Stimulated activated CD4-positive, alpha-beta T cell treated with anti-CD3 and anti-CD28 coated beads, TNF-alpha, amount 100 ng/mL, for 24 hours (primary cell): Measurements from ENCODE around the gene PAPPA.

Experiments used
- DNase-seq, 3 experiments: peaks; one replicate each; pipeline ENCODE4 v3.0.0-alpha.2; 2020; ENCODE audit warnings: low read depth in 3 of 3

Gene PAPPA

DNA sequence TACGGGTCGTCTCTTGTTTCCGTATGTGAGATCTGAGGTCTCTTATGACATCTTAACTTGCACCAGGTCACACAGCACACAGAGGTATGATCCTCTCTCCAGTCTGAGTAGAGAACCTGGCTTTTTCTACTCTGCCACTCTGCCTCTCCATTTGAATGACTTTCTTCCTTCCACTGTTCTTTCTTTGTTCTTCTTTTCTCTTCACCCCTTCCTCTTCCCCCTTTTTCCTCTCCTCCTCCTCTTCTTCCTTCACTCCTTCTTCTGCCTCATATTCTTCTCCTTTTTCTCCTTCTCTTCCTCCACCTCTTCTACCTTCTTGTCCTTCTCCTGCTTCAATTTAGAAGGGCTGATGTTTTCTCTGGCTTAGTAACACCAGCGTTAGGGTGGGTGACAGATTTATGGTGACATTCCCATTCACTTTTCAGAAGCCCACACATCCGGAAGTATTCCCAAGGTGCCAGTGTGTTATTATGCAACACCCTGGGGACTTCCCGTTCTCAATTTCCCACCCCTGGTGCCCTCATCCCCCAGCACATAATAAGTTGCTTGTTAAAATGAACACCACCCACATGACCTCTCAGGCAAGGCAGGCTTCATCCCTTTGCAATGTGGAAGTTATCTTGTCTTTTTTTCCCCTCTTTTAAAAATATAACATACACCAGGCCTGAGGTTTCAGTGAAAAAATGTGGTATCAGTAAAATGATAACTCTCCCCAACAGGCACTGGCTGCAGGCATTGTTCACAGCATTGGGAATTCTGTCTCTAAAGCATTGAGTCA lies 122.0 kb downstream of the PAPPA start:
- no peak for DNase-seq

DNA sequence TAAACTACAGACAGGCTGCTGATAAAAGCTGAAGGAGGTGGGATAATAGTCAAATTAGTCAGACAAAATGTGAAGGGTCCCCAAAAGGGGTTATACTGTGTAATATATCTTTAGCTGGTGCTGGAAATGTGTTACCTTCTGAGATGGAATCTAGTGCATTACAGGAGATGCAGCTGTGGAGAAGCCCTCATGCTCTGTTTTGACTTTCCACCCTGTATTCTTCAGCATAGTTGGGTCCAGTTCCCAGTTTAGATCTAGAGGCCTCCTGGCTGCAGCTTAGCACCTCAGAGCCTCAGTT lies 122.6 kb downstream of the PAPPA start:
- no peak for DNase-seq

DNA sequence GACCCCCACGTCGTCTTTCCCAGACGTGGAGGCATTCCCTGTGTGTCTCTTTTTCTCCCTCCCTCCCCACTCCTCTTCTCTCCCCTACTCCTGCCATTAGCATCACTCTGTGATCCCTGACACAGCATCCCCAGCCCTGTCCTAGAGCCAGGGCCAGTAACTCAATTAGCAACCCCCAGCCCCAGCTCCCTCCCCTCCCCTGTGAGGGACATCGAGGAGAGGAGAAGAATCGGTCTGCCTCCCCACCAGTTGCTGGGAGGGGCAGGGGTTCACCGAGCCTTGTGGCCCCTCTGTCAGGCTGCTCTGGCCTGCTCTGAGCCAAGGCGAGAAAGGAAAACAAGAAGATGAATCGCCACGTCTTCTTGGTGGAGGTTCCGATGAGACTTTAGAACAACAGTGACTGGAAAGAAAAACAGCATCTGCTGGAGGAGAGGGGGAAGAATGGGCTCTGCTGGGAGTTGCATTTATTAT lies 123.1 kb downstream of the PAPPA start:
- no peak for DNase-seq

DNA sequence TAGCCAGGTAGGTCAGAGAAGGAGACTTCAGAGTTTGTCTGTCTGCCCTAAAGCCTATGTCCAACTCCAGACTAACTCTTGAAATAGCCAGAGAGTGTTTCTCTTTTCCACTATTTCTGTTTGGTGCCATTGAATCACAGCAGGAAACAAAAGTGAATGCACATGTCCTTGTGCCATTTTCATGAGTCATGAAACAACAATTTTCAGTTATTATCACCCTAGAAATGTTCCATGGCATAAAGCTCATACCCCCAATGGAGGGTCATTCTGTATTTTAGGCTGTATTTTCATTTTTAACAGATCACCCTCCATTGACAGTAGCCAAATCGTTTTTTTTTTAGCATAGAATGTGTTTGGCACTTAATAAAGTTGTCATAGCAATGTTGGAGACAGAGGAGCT lies 124.7 kb downstream of the PAPPA start:
- DNase-seq, result no peak

DNA sequence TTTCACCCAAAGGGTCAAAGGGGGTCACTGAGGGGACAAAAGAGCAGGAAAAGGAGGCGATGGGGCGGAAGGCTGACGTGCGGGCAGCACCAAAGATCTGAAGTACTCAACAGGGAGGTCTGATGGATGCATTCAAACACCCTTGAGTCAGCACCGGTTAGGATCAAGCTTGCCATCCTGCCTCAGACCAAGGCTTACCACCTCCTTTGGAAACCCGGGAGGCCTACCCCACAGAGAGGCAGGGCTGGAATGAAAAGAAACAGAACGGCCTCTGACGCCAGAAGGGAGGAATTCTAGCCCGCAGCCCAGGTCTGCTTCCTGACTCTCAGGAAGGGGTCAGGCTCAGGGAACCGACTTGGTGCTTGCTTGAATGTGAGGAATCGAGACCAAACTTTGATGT lies 125.6 kb downstream of the PAPPA start:
- DNase-seq, result no peak

- no peak for DNase-seq
Observed at GRCh38 chr9:116280529-116280928, 126.9 kb downstream of the PAPPA start.

DNA sequence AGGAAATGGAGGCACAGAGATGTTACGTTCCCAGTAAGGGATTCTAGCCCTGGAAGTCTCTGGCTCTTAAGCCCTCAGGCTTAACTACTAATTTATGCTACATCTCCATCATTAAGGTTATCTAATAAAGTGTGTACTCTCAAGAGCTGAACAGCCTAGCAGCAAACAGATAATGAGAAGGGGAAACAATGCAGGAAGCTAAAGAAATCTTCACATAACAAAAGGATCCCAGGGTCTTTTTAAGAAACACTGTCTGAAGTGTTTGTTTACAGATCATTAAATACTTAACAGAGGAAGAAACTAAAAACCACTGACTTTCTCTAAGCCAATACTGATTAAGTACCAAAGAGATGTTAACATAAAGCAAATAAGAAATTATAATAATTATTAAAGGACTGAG lies 129.0 kb downstream of the PAPPA start:
- DNase-seq, result no peak

DNA sequence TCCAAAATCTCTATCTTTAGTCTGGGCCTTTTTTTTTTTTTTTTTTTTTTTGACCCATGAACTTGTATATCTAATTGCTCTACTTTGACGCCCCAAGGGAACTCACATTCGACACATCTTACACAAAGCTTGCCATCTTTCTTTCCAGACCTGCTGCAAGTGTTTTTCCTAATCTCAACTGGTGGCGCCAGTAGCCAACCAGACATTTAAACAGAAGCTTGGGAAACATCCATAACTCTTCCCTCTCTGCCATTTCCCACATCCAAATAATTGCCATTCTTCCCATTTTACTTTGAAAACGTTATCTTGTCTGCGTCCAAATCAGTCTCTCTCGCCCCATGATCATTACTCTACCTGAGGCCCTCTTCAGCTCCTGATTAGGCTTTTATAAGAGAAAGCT lies 130.9 kb downstream of the PAPPA start:
- no peak for DNase-seq

- DNase-seq, result no peak
Observed at GRCh38 chr9:116285320-116285719, 131.7 kb downstream of the PAPPA start.

GRCh38 chr9:116286297-116286696 lies 132.7 kb downstream of the PAPPA start:
- DNase-seq, result no peak

GRCh38 chr9:116287721-116288120 lies 134.1 kb downstream of the PAPPA start:
- no peak for DNase-seq

- no peak for DNase-seq
Observed at GRCh38 chr9:116288658-116289057, 135.1 kb downstream of the PAPPA start.

- no peak for DNase-seq
Observed at GRCh38 chr9:116297346-116297745, 143.8 kb downstream of the PAPPA start.

- DNase-seq, result no peak
Observed at GRCh38 chr9:116298249-116298648, 144.7 kb downstream of the PAPPA start.

DNA sequence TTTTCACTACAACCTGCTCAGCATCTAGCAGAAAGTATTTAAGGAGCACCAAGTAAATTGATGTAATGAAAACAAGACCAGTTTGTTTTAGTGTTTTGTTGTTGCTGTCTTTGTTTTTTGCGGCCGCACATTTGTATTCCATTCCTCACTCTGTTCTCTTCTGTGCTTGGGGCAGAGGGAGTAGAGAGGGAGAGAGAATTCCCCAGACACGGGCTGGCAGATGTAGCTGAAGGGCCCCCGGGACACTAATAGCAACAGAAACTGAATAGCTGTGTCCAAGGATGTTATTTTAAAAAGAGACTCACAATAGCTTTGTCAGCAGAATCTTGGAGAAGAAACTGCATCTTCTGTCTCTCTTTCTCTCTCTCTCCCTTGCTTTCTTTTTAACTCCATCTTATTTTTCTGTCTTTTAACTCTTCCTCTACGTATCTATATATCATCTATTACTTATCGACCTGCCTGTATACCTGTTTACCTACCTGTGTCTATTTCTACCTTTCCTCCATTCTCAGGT lies 145.3 kb downstream of the PAPPA start:
- DNase-seq, result no peak

DNA sequence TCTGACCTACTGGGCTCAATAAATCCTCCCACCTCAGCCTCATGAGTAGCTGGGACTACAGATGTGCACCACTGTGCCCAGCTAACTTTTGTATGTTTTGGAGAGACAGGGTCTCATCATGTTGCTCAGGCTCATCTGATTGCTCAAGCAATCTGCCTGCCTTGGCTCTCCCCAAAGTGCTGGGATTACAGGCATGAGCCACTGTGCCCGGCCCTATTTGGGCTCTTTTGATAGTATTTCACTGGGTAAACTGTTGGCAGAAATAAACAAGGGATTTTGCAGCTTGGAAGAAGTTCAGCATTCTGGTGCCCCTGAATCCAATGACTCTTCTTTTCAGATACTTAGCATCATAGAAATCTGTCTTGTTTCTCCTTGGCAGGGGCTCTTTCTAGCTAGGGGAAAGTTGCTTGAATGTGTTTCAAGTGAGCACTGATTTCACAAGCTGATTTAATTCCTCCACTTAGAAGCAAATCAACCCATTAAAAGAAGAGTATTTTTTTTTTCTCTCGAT lies 146.8 kb downstream of the PAPPA start:
- DNase-seq, result no peak

DNA sequence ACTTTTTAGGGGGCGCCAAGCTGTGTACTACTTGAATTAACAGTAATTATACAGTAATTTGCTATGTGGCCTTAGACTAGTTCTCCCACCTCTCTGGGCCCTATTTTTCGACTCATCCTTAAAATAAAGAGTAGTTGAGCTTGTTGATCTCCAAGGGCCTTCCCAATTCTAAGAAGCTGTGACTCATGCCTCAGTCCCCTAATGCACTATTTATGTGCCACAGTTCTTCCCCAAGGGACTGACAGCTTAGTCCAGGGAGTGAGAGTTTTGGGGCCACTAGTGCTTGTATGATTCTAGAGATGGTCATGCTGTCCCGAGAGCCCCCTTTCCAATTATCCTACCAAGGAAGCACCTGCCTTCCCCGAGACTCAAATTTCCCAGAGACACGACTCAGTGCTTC lies 149.7 kb downstream of the PAPPA start:
- DNase-seq, result no peak

GRCh38 chr9:116303886-116304538 lies 150.4 kb downstream of the PAPPA start:
- DNase-seq, result no peak

- DNase-seq, result no peak
Observed at GRCh38 chr9:116304761-116305160, 151.2 kb downstream of the PAPPA start.

DNA sequence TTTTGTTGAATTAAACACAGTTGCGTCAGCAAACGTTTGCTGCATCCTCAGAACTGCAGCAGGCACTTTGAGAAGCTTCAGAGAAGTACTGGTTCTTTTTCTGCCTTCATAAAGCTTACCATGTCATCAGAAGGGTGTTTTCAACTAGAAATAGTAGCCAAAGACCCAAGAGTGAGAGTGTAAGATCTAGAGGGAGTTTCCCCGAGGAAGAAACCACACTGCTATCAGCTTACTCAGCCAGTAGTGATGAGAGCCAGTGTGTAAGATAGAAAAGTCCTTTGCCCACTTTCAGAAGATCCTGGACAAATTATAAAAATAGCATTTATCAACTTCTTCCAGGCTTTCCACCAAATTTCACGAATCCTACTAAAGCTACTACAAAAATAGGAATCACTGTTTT lies 154.5 kb downstream of the PAPPA start:
- DNase-seq, result no peak

GRCh38 chr9:116309900-116310611 lies 156.5 kb downstream of the PAPPA start:
- no peak for DNase-seq

DNA sequence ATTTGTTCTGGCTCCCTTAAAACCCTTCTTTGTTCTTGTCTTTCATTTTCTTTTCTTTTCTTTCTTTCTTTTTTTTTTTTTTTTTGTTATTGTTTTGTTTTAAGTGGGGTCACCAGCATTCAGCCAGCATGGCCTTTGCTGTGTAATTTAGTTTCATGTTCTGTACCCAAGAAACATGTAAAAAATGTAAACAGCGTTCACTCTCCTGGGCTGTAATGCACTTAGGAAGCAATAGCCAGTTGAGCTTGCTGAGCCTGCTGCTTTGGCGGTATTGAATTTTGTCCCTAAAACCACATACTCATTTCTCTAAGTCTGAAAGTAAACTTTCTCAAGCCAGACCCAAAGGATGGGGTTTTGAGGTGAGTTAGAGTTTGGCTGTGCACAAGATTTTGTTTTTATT lies 158.6 kb downstream of the PAPPA start:
- no peak for DNase-seq

DNA sequence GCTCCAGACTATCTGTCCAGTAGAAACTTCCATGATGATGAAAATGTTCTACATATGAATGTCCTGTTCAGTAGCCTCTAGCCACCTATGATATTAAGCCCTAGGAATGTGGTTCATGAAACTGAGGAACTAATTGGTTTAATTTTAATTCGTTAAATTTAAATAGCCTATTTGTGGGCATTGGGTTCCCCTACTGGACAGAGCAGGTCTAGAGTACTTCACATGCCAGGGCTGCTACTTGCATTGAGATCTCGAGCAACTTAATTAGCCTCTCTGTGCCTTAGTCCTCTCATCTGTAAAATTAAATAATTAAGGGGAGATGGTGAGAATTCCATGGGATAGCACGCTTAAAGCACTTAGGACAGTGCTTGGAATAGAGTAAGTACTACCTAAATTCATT lies 160.0 kb downstream of the PAPPA start:
- no peak for DNase-seq
